Measurements from ENCODE around the gene MROH2B.

The MROH2B gene

GRCh38 chr5:41102341-41102740 lies 31.2 kb upstream of the MROH2B start:
- ChIA-PET CTCF (no interaction called here), POLR2A (no interaction called here)
- no peak for DNase-seq (ENCODE audit: extremely low spot score)
- TF ChIP-seq, protein P1, sequence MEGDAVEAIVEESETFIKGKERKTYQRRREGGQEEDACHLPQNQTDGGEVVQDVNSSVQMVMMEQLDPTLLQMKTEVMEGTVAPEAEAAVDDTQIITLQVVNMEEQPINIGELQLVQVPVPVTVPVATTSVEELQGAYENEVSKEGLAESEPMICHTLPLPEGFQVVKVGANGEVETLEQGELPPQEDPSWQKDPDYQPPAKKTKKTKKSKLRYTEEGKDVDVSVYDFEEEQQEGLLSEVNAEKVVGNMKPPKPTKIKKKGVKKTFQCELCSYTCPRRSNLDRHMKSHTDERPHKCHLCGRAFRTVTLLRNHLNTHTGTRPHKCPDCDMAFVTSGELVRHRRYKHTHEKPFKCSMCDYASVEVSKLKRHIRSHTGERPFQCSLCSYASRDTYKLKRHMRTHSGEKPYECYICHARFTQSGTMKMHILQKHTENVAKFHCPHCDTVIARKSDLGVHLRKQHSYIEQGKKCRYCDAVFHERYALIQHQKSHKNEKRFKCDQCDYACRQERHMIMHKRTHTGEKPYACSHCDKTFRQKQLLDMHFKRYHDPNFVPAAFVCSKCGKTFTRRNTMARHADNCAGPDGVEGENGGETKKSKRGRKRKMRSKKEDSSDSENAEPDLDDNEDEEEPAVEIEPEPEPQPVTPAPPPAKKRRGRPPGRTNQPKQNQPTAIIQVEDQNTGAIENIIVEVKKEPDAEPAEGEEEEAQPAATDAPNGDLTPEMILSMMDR (IDR thresholded peaks at IDR 0.05; ENCODE audit: control extremely low read depth, extremely low read depth, low read depth, missing control alignments), result no peak

- ChIA-PET CTCF (no interaction called here), POLR2A (no interaction called here)
- DNase-seq (ENCODE audit: extremely low spot score), result no peak
- TF ChIP-seq, protein P1 (IDR thresholded peaks at IDR 0.05; ENCODE audit: control extremely low read depth, extremely low read depth, low read depth, missing control alignments), result no peak
Measured at GRCh38 chr5:41097642-41098041, 26.5 kb upstream of the MROH2B start.

DNA sequence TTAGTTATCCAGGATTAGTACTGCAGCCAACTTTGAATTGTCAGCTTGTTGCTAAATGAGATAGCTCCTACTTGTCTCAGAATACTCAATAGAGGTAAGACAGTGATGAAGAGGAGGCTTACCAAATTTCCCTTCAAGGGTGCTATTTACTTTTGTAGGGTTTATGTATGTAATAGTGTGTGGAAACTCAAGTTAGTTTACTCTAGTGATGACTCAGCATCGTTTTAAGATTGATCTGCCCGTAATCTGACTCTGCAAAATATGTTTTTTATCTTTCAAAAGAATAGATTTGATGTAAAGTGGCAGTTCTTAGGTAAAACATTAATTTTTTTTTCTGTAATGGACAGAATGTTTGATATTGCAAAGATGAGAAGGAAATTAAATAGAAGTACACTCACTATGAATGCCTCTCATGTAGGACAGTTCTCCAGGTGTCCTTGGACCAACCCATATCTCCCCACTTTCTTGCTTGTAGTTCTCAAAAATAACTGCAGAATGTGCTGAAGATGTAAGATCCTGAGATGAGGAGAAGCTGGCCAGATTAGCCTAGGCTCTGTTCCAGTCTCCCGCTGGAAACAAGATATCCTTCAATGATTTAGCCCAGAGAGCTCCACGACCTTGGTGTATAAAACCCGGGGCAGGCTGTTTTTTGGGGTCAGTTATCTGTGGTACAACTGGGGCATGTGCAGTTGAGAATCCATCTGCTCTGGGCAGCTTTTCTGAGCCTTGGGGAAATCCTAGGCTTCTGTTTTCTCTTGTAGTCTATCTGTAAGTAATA lies 24.4 kb upstream of the MROH2B start:
- TF ChIP-seq, protein P1 (IDR thresholded peaks at IDR 0.05; ENCODE audit: control extremely low read depth, extremely low read depth, low read depth, missing control alignments), result no peak
- ChIA-PET CTCF (no interaction called here), POLR2A (no interaction called here)
- no peak for DNase-seq (ENCODE audit: extremely low spot score)

GRCh38 chr5:41094871-41095270 lies 23.7 kb upstream of the MROH2B start:
- POLR2A ChIA-PET, result no interaction called here
- CTCF ChIA-PET, result no interaction called here
- DNase-seq (ENCODE audit: extremely low spot score), result no peak
- TF ChIP-seq, protein P1 (IDR thresholded peaks at IDR 0.05; ENCODE audit: control extremely low read depth, extremely low read depth, low read depth, missing control alignments), result no peak

DNA sequence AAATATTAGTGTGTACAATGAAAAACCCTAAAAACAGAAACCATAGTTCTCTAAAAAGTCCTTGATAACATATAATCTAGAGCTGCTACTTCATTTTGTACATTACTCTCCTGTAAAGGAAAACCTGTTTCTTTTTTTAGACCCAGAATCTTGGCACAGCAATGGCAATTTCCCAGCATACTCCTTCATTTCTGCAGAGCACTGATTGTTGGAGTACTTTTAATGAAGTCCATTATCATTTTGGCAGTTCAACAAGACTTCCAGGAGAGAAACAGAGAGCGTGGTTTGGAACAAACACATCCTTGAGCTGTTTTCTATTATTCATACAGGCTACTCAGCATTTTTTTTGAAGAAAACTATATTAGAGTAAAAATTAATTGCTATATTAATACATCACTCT lies 22.7 kb upstream of the MROH2B start:
- TF ChIP-seq, protein P1 (IDR thresholded peaks at IDR 0.05; ENCODE audit: control extremely low read depth, extremely low read depth, low read depth, missing control alignments), result no peak
- CTCF ChIA-PET, result no interaction called here
- POLR2A ChIA-PET, result no interaction called here
- DNase-seq (ENCODE audit: extremely low spot score), result no peak

DNA sequence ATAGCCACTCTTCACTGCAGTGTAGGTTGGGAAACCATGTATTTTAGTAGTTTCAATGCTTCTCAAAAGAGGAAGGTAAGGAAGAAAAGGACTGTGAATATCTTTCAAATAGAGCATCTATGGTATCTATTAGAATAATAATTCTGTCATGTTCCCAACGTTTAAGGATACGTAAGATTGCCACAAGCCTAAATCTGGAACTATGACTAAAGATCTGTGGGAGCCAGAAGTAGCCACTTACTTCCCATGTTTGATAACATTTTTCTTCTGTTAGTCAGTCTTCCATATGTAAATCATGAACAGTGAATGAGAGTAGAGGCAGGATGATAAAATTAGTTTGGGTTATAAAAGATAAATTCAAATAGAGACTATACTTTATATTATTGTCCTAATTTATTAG lies 16.3 kb upstream of the MROH2B start:
- POLR2A ChIA-PET, result no interaction called here
- DNase-seq (ENCODE audit: extremely low spot score), result no peak
- CTCF ChIA-PET, result interaction anchor here (1.2 kb wide), 1 partner anchor 12 kb away, joined by 3 read pairs; no protein-coding TSS in a partner anchor
- TF ChIP-seq, protein P1 (IDR thresholded peaks at IDR 0.05; ENCODE audit: control extremely low read depth, extremely low read depth, low read depth, missing control alignments), result no peak

Measured in GM10248 (cell line).